Measurements from ENCODE around the gene CTXN1. TPM values are rescaled to one million over a fixed set of nuclear protein-coding genes. Genes with fewer than 3 reads are reported as not detected.

CTXN1 gene
- total and polyA plus RNA-seq, 7 donors, result 0.04 to 0.30 (median 0.25) TPM; not detected in 4

GRCh38 chr19:7933828-7934725 is 8.1 kb upstream of the CTXN1 start:
- Histone ChIP-seq H3K4me1 (peaks cover 7% of the 10 kb centered on the region), H3K27me3 (ENCODE audit: insufficient read depth in 3 of 3, low read length in 2 of 3) (no peaks in the 10 kb centered on the region), H3K27ac (no peak overlapping the region), H3K36me3 (ENCODE audit: insufficient read depth in 1 of 2, low read depth in 1 of 2) (peaks cover 9 to 96% of the 10 kb centered on the region in 2 donors), H3K9me3 (no peaks in the 10 kb centered on the region), H3K4me3 (no peak overlapping the region)
- DNase-seq, result peak in 1 of 2 donors; percentile 56
- no peak for TF ChIP-seq CTCF (IDR thresholded peaks at IDR 0.05)
- WGBS, 3 donors, result 82 to 87% (median 86%) methylated on average over 52 to 55 of the region's 55 CpGs
- no peak for ATAC-seq
- intact Hi-C loops (cut with DNase I), result no loop called here

GRCh38 chr19:7933411-7933810 is 7.5 kb upstream of the CTXN1 start:
- Histone ChIP-seq H3K4me1 (peaks cover 8% of the 10 kb centered on the region), H3K27ac (no peak overlapping the region)
- WGBS, 3 donors, result 86 to 90% (median 86%) methylated on average over 13 to 14 of the region's 14 CpGs

GRCh38 chr19:7932930-7933300 is 7.0 kb upstream of the CTXN1 start:
- TF ChIP-seq CTCF (IDR thresholded peaks at IDR 0.05), result no peak
- DNase-seq (no peak), ATAC-seq (no peak)
- Histone ChIP-seq H3K36me3 (ENCODE audit: insufficient read depth in 1 of 2, low read depth in 1 of 2) (peaks cover 9 to 84% of the 10 kb centered on the region in 2 donors), H3K9me3 (no peaks in the 10 kb centered on the region), H3K4me3 (no peak overlapping the region), H3K27ac (no peak overlapping the region), H3K4me1 (peaks cover 13% of the 10 kb centered on the region), H3K27me3 (ENCODE audit: insufficient read depth in 3 of 3, low read length in 2 of 3) (no peaks in the 10 kb centered on the region)
- intact Hi-C loops (cut with DNase I), result no loop called here
- WGBS, 3 donors, result 92 to 95% (median 93%) methylated on average over 10 of the region's 10 CpGs

More at GRCh38 chr19:7933411-7933810, 7.5 kb upstream of the CTXN1 start:
- Histone ChIP-seq H3K36me3 (ENCODE audit: insufficient read depth in 1 of 2, low read depth in 1 of 2) (peaks cover 9 to 89% of the 10 kb centered on the region in 2 donors), H3K9me3 (no peaks in the 10 kb centered on the region), H3K4me3 (no peak overlapping the region), H3K27me3 (ENCODE audit: insufficient read depth in 3 of 3, low read length in 2 of 3) (no peaks in the 10 kb centered on the region)
- ATAC-seq, result no peak
- DNase-seq, result no peak
- peak; percentile 25 for TF ChIP-seq CTCF (IDR thresholded peaks at IDR 0.05)
- intact Hi-C loops (cut with DNase I), result no loop called here

GRCh38 chr19:7932276-7932929 is 6.5 kb upstream of the CTXN1 start:
- no peak for TF ChIP-seq CTCF (IDR thresholded peaks at IDR 0.05)
- WGBS, 3 donors, result 90 to 94% (median 92%) methylated on average over 31 to 32 of the region's 32 CpGs
- Histone ChIP-seq H3K4me1 (peaks cover 15% of the 10 kb centered on the region), H3K27ac (no peak overlapping the region), H3K9me3 (no peaks in the 10 kb centered on the region), H3K27me3 (ENCODE audit: insufficient read depth in 3 of 3, low read length in 2 of 3) (no peaks in the 10 kb centered on the region), H3K36me3 (ENCODE audit: insufficient read depth in 1 of 2, low read depth in 1 of 2) (peaks cover 9 to 79% of the 10 kb centered on the region in 2 donors), H3K4me3 (no peak overlapping the region)
- DNase-seq (no peak), ATAC-seq (no peak)
- intact Hi-C loops (cut with DNase I), result no loop called here

Data from psoas muscle (tissue), 8 donors.